HepG2 (cell line): ENCODE measurements around the gene MAPK1. TPM values are rescaled to one million over a fixed set of nuclear protein-coding genes. Genes with fewer than 3 reads are reported as not detected.

ENCODE experiments used
- ATAC-seq: fragments of 200-7000 bp; cut with Tn5 transposase; 3 replicates; pipeline ENCODE4 v1.9.1; 2020; ENCODE audit warnings: mild to moderate bottlenecking, moderate library complexity
- BruUV-seq: library from RNA; stranded (reverse); fragments of 400-500 nt; replicated peaks from 2 replicates; lab custom pipeline; 2021; lab: Mats Ljungman, UMichigan
- CTCF ChIA-PET: fragments of 300-600 bp; formaldehyde crosslinking; extraction: SDS; loops from one replicate; lab custom pipeline; 2021; ENCODE audit warnings: low total read pairs, inconsistent platforms, low intra/inter-chr PET ratio; lab: Yijun Ruan, JAX
- POLR2A ChIA-PET: fragments of 350-600 bp; sonication (Branson Sonifier 250); formaldehyde crosslinking; loops from one replicate; lab custom pipeline; 2020; ENCODE audit warnings: antibody characterized with exemption, inconsistent platforms; lab: Yijun Ruan, JAX
- DNase-seq: peaks from one replicate; pipeline ENCODE4 v3.0.0-alpha.2; 2015; ENCODE audit warnings: low spot score
- FAIRE-seq: peaks from 3 replicates; lab custom pipeline; 2011; peaks lifted over from hg19 to GRCh38; lab: Jason Lieb, UNC
- H2AFZ ChIP-seq: one replicate; pipeline ENCODE4 v1.6.1; 2011; ENCODE audit warnings: low read length, inconsistent platforms
- H3K27ac ChIP-seq: fragments of 300-600 bp; 3 replicates; pipeline ENCODE4 v1.8.0; 2011; ENCODE audit warnings: mixed run types, mild to moderate bottlenecking, mixed read lengths, low read length, inconsistent platforms; ENCODE audit not compliant: insufficient read depth; ENCODE audit errors: extremely low read length
- H3K27me3 ChIP-seq, 2 experiments: fragments of 200-600 bp in 1 of 2; 2 replicates in 1 of 2; 3 replicates in 1 of 2; pipeline versions ENCODE4 v1.6.0 to v1.8.0; 2011; ENCODE audit warnings: low read length in 2 of 2, mild to moderate bottlenecking in 2 of 2, moderate library complexity in 2 of 2, inconsistent platforms in 1 of 2; ENCODE audit not compliant: insufficient read depth in 2 of 2, control insufficient read depth in 1 of 2
- H3K36me3 ChIP-seq, 2 experiments: fragments of 200-600 bp in 1 of 2; replicated peaks in 1 of 2; 2 replicates in 1 of 2; 3 replicates in 1 of 2; pipeline versions ENCODE4 v1.5.1 to v1.8.0; 2011; ENCODE audit warnings: low read length in 2 of 2, inconsistent platforms in 1 of 2; ENCODE audit not compliant: insufficient read depth in 2 of 2, control insufficient read depth in 1 of 2
- H3K4me1 ChIP-seq: 2 replicates; pipeline ENCODE4 v1.5.1; 2012; ENCODE audit warnings: low read length, inconsistent platforms; ENCODE audit not compliant: insufficient read depth
- H3K4me2 ChIP-seq: 2 replicates; pipeline ENCODE4 v1.6.0; 2011; ENCODE audit warnings: low read depth, low read length, inconsistent platforms
- H3K4me3 ChIP-seq, 3 experiments: fragments of 200-600 bp in 1 of 3; sonication (generic), shearing (Covaris generic) in 1 of 3; replicated peaks in 1 of 3; 2 replicates each; pipeline ENCODE4 v1.5.1; 2011 to 2016; ENCODE audit warnings: low read length in 3 of 3, inconsistent platforms in 2 of 3, low read depth in 2 of 3, mild to moderate bottlenecking in 2 of 3, control low read depth in 1 of 3, mixed read lengths in 1 of 3; ENCODE audit not compliant: insufficient read depth in 1 of 3
- H3K79me2 ChIP-seq: one replicate; pipeline ENCODE4 v1.6.1; 2011; ENCODE audit warnings: low read length, inconsistent platforms; ENCODE audit not compliant: insufficient read depth
- H3K9ac ChIP-seq: 2 replicates; pipeline ENCODE4 v1.6.0; 2011; ENCODE audit warnings: mild to moderate bottlenecking, low read depth, low read length, inconsistent platforms; ENCODE audit not compliant: insufficient read depth
- H3K9me3 ChIP-seq: 2 replicates; pipeline ENCODE4 v1.5.1; 2012; ENCODE audit warnings: mild to moderate bottlenecking, low read length
- H4K20me1 ChIP-seq: 2 replicates; pipeline ENCODE4 v1.6.0; 2011; ENCODE audit warnings: inconsistent platforms, mild to moderate bottlenecking, low read length, moderate library complexity; ENCODE audit not compliant: insufficient read depth
- ARID5B ChIP-seq: IDR thresholded peaks from 2 replicates; pipeline ENCODE4 v1.4.0; 2020; ENCODE audit warnings: mild to moderate bottlenecking, missing genetic modification reagents
- CEBPB ChIP-seq: IDR thresholded peaks from 2 replicates; pipeline ENCODE4 v1.6.1; 2011; ENCODE audit warnings: low read depth, low read length, improper control_type of control experiment, borderline replicate concordance
- CEBPG ChIP-seq: IDR thresholded peaks from 2 replicates; pipeline ENCODE4 v1.6.1; 2016
- CENPT ChIP-seq: sonication (generic); formaldehyde crosslinking; IDR thresholded peaks from 2 replicates; pipeline ENCODE4 v1.8.0; 2022; ENCODE audit warnings: low read depth, mild to moderate bottlenecking, moderate library complexity, missing genetic modification reagents
- IRX3 ChIP-seq: sonication (generic); formaldehyde crosslinking; IDR thresholded peaks from 2 replicates; pipeline ENCODE4 v1.8.1; 2023; ENCODE audit warnings: mild to moderate bottlenecking, low read depth, missing genetic modification reagents, borderline replicate concordance
- KDM5A ChIP-seq: fragments of 200-600 bp; sonication (generic); IDR thresholded peaks from 2 replicates; pipeline ENCODE4 v1.7.0; 2018; ENCODE audit warnings: antibody characterized with exemption, mild to moderate bottlenecking, low read length, borderline replicate concordance
- KLF12 ChIP-seq: sonication (generic); formaldehyde crosslinking; IDR thresholded peaks from 2 replicates; pipeline ENCODE4 v1.4.0; 2020; ENCODE audit warnings: missing genetic modification reagents, borderline replicate concordance
- PAF1 ChIP-seq: IDR thresholded peaks from 2 replicates; pipeline ENCODE4 v1.6.1; 2016; ENCODE audit warnings: missing genetic modification reagents, missing compliant biosample characterization
- ZBTB43 ChIP-seq: sonication (generic); formaldehyde crosslinking; conservative IDR thresholded peaks from 2 replicates; pipeline ENCODE4 v1.4.0; 2020; ENCODE audit warnings: missing genetic modification reagents
- ZNF234 ChIP-seq: sonication (generic); formaldehyde crosslinking; conservative IDR thresholded peaks from 2 replicates; pipeline ENCODE4 v1.5.1; 2020; ENCODE audit warnings: mild to moderate bottlenecking, missing genetic modification reagents
- ZNF44 ChIP-seq: sonication (generic); formaldehyde crosslinking; IDR thresholded peaks from 2 replicates; pipeline ENCODE4 v1.5.1; 2020; ENCODE audit warnings: mild to moderate bottlenecking, missing genetic modification reagents
- ZNF530 ChIP-seq: sonication (generic); formaldehyde crosslinking; IDR thresholded peaks from 2 replicates; pipeline ENCODE4 v1.5.0; 2020; ENCODE audit warnings: low read depth, mild to moderate bottlenecking, missing genetic modification reagents
- ZNF740 ChIP-seq: sonication (generic); formaldehyde crosslinking; IDR thresholded peaks from 2 replicates; pipeline ENCODE4 v1.4.0; 2020; ENCODE audit warnings: missing genetic modification reagents
- ZNF761 ChIP-seq: sonication (generic); formaldehyde crosslinking; conservative IDR thresholded peaks from 2 replicates; pipeline ENCODE4 v1.4.0; 2020; ENCODE audit warnings: mild to moderate bottlenecking, missing genetic modification reagents
- in situ Hi-C: cut with HindIII; loops from 2 replicates; pipeline ENCODE4 v1.10.0; 2017; ENCODE audit warnings: low pct_unique_long_range_greater_than_20kb; ENCODE audit not compliant: extremely low pct_ligation_motif_present
- intact Hi-C: fragments of 100-400 bp; cut with micrococcal nuclease; formaldehyde crosslinking; loops from one replicate; pipeline ENCODE4 v1.10.0; 2022; ENCODE audit not compliant: unreplicated experiment
- polyA plus RNA-seq, 8 experiments: library from polyadenylated mRNA; depleted of rRNA in 3 of 8; stranded (reverse) in 7 of 8; unstranded in 1 of 8; fragments of >200 nt; fragmentation: Illumina TruSeq in 4 of 8; extraction: Trizol in 4 of 8; gene quantifications; 2 replicates each; pipeline versions ENCODE4 v1.2.1 to v1.2.3, GENCODE V29; 2011 to 2016; ENCODE audit warnings: low read depth in 4 of 8, missing spikeins in 1 of 8, mixed read lengths in 1 of 8; ENCODE audit not compliant: insufficient read depth in 1 of 8
- total RNA-seq, 5 experiments: library from RNA; depleted of rRNA; stranded (reverse); fragments of >200 nt; fragmentation: Illumina TruSeq; extraction: Trizol; gene quantifications; 2 replicates each; pipeline ENCODE4 v1.2.3, GENCODE V29; 2016; ENCODE audit warnings: low read depth in 1 of 5

Gene MAPK1
- total and polyA plus RNA-seq, 2 of the 13 experiments (the other 11 are each of a cell fraction or from before 2014, with no cell fraction given): 107 to 114 TPM

DNA sequence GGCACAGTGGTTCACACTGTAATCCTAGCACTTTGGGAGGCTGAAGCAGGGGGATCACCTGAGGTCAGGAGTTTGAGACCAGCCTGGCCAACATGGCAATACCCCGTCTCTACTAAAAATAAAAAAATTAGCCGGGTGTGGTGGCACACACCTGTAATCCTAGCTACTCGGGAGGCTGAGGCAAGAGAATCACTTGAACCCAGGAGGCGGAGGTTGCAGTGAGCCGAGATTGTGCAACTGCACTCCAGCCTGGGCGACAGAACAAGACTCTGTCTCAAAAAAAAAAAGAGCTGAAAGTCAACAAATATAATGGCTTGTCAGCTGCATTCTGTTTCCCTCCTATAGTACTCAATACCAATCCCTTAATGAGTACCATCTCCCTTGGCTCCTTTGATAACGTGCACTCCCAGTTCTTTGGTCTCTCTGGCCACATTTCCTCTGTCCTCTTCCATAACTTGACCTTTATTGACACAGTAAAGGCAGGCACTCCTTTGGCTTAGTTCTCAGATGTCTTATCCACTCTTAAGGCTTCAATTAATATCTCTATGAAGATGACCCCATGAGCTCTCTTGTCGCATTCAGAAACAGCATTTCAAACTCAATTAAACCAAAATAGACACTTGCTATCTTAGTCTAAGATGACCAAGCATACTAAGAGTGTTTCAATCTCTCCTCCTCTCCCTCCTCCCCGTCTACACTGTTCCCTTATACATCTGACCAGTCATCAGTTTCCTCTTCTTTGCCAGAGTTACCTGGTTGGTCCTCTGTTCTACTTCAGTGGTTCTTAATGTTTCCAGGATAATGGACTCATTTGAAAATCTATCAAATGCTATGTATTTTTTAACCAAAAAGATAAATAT, 4.8 kb downstream of the MAPK1 start (continued):
- peak; percentile 50 for TF ChIP-seq ARID5B

- H3K4me3 ChIP-seq: no peak overlapping the region
- ATAC-seq (no peak), DNase-seq (no peak), FAIRE-seq (no peak)
- no peak overlapping the region for H3K9ac ChIP-seq
- H3K27ac ChIP-seq: no peak overlapping the region
- no peaks in the 10 kb centered on the region for H3K9me3 ChIP-seq
- H4K20me1 ChIP-seq: peaks cover 86% of the 10 kb centered on the region
- H3K4me1 ChIP-seq: peaks cover 83% of the 10 kb centered on the region
- no TSS peak for BruUV-seq
- H3K4me2 ChIP-seq: peak overlapping the region; percentile 59; the same call in 1 of the 2 replicates
- in situ Hi-C loops: no loop called here
- ChIA-PET CTCF (no interaction called here), POLR2A (no interaction called here)
- intact Hi-C loops: loop anchor here (5.0 kb wide), 1 partner anchor 65 kb away; no protein-coding TSS in a partner anchor
- no peaks in the 10 kb centered on the region; a peak in 1 of 5 replicates for H3K27me3 ChIP-seq
- H3K36me3 ChIP-seq: peaks cover 0 to 3% of the 10 kb centered on the region in 2 experiments; a peak in 2 of 5 replicates
- TF ChIP-seq ZNF761 (CRISPR knock-in tag) (no peak), ZNF740 (no peak), KLF12 (no peak), CEBPG (0 out of 2 replicates have a peak, but pooled peaks have one; percentile 9), PAF1 (CRISPR knock-in tag) (no peak), ZNF530 (CRISPR knock-in tag) (no peak), CENPT (no peak), CEBPB (peak; percentile 46; the same call in 1 of the 2 replicates), IRX3 (CRISPR knock-in tag) (no peak), ZNF234 (CRISPR knock-in tag) (no peak), ZNF44 (CRISPR knock-in tag) (no peak), ZBTB43 (no peak), KDM5A (no peak)
- H2AFZ ChIP-seq: no peak overlapping the region
- peaks cover 97% of the 10 kb centered on the region for H3K79me2 ChIP-seq
Measured at GRCh38 chr22:21861851-21862250, 5.6 kb downstream of the MAPK1 start.
